ENCODE measurements around the gene ABHD16B. TPM values are rescaled to one million over a fixed set of nuclear protein-coding genes. Genes with fewer than 3 reads are reported as not detected.
A peak's percentile ranks its signal among the peaks of the same experiment; 100 is the strongest.

The ABHD16B gene
- total and polyA plus RNA-seq, 2 of the 13 experiments (the other 11 are each of a cell fraction or from before 2014, with no cell fraction given), result not detected

GRCh38 chr20:63898882-63899558, 37.7 kb downstream of the ABHD16B start:
- intact Hi-C loops (cut with micrococcal nuclease; ENCODE audit: unreplicated experiment) (no loop called here), in situ Hi-C loops (cut with HindIII; ENCODE audit: extremely low pct_ligation_motif_present, low pct_unique_long_range_greater_than_20kb) (no loop called here)
- no TSS peak for BruUV-seq (replicated peaks)
- peaks cover 76% of the 10 kb centered on the region for H3K79me2 ChIP-seq (ENCODE audit: insufficient read depth, low read length)
- H3K27ac ChIP-seq (ENCODE audit: extremely low read length, insufficient read depth, low read length), result no peak overlapping the region
- H3K9ac ChIP-seq (ENCODE audit: insufficient read depth, low read depth, low read length), result no peak overlapping the region
- DNase-seq (ENCODE audit: low spot score) (no peak), ATAC-seq (no peak), FAIRE-seq (no peak)
- H3K9me3 ChIP-seq (ENCODE audit: low read length), result no peaks in the 10 kb centered on the region
- peaks cover 42% of the 10 kb centered on the region for H4K20me1 ChIP-seq (ENCODE audit: insufficient read depth, low read length)
- H3K36me3 ChIP-seq (replicated peaks in 1 of 2; ENCODE audit: control insufficient read depth in 1 of 2, insufficient read depth in 2 of 2, low read length in 2 of 2), result peaks cover 8 to 14% of the 10 kb centered on the region in 2 experiments
- WGBS (ENCODE audit: low lambda C conversion rate), result 94% methylated on average over 10 of the region's 10 CpGs
- no peak overlapping the region for H3K4me3 ChIP-seq (replicated peaks in 1 of 3; ENCODE audit: insufficient read depth in 1 of 3, low read depth in 2 of 3, low read length in 3 of 3)
- no peaks in the 10 kb centered on the region; a peak in 1 of 5 replicates for H3K27me3 ChIP-seq (ENCODE audit: control insufficient read depth in 1 of 2, insufficient read depth in 2 of 2, low read length in 2 of 2)
- no peak overlapping the region for H3K4me2 ChIP-seq (ENCODE audit: low read depth, low read length)
- no peak overlapping the region for H2AFZ ChIP-seq (ENCODE audit: low read length)
- peaks cover 53% of the 10 kb centered on the region for H3K4me1 ChIP-seq (ENCODE audit: insufficient read depth, low read length)
- POLR2A ChIA-PET, result interaction anchor here (1.6 kb wide), 1 partner anchor 82 kb away, joined by 4 read pairs; no protein-coding TSS in a partner anchor
- CTCF ChIA-PET (ENCODE audit: low intra/inter-chr PET ratio, low total read pairs), result no interaction called here
- TF ChIP-seq RBFOX2 (IDR thresholded peaks at IDR 0.05; ENCODE audit: low read depth, low read length) (peak; percentile 14; the same call in 1 of the 2 replicates), SIN3B (IDR thresholded peaks at IDR 0.05; ENCODE audit: low read length) (no peak)

GRCh38 chr20:63900413-63900812, 39.1 kb downstream of the ABHD16B start:
- H3K9me3 ChIP-seq (ENCODE audit: low read length), result no peaks in the 10 kb centered on the region
- H3K9ac ChIP-seq (ENCODE audit: insufficient read depth, low read depth, low read length), result no peak overlapping the region
- CTCF ChIA-PET (ENCODE audit: low intra/inter-chr PET ratio, low total read pairs), result interaction anchor here (0.7 kb wide), 1 partner anchor 23 kb away, joined by 3 read pairs; no protein-coding TSS in a partner anchor
- peaks cover 41% of the 10 kb centered on the region for H4K20me1 ChIP-seq (ENCODE audit: insufficient read depth, low read length)
- ATAC-seq (no peak), DNase-seq (ENCODE audit: low spot score) (no peak), FAIRE-seq (no peak)
- in situ Hi-C loops (cut with HindIII; ENCODE audit: extremely low pct_ligation_motif_present, low pct_unique_long_range_greater_than_20kb), result no loop called here
- intact Hi-C loops (cut with micrococcal nuclease; ENCODE audit: unreplicated experiment), result no loop called here
- peaks cover 88% of the 10 kb centered on the region for H3K79me2 ChIP-seq (ENCODE audit: insufficient read depth, low read length)
- no peak overlapping the region for H2AFZ ChIP-seq (ENCODE audit: low read length)
- H3K4me2 ChIP-seq (ENCODE audit: low read depth, low read length), result no peak overlapping the region
- H3K27ac ChIP-seq (ENCODE audit: extremely low read length, insufficient read depth, low read length), result no peak overlapping the region
- BruUV-seq (replicated peaks), result no TSS peak
- TF ChIP-seq MTERF4 (CRISPR knock-in tag; IDR thresholded peaks at IDR 0.05) (no peak), ZNF121 (CRISPR knock-in tag; IDR thresholded peaks at IDR 0.05) (peak; percentile 49; the same call in 1 of the 2 replicates), U2AF2 (IDR thresholded peaks at IDR 0.05; ENCODE audit: low read depth, low read length) (no peak), USF2 (IDR thresholded peaks at IDR 0.05; ENCODE audit: low read depth, low read length) (no peak), USF2 (CRISPR knock-in tag; IDR thresholded peaks at IDR 0.05; ENCODE audit: borderline replicate concordance) (no peak), CEBPB (IDR thresholded peaks at IDR 0.05; ENCODE audit: borderline replicate concordance, low read depth, low read length) (peak; percentile 35; the same call in 1 of the 2 replicates)
- H3K4me3 ChIP-seq (replicated peaks in 1 of 3; ENCODE audit: insufficient read depth in 1 of 3, low read depth in 2 of 3, low read length in 3 of 3), result no peak overlapping the region
- H3K4me1 ChIP-seq (ENCODE audit: insufficient read depth, low read length), result peaks cover 50% of the 10 kb centered on the region
- H3K27me3 ChIP-seq (ENCODE audit: control insufficient read depth in 1 of 2, insufficient read depth in 2 of 2, low read length in 2 of 2), result no peaks in the 10 kb centered on the region; a peak in 1 of 5 replicates
- peaks cover 9 to 19% of the 10 kb centered on the region in 2 experiments for H3K36me3 ChIP-seq (replicated peaks in 1 of 2; ENCODE audit: control insufficient read depth in 1 of 2, insufficient read depth in 2 of 2, low read length in 2 of 2)
- POLR2A ChIA-PET, result interaction anchor here (1.6 kb wide), 1 partner anchor 80 kb away, joined by 4 read pairs; no protein-coding TSS in a partner anchor
- 90% methylated on average over 3 of the region's 3 CpGs for WGBS (ENCODE audit: low lambda C conversion rate)

All from HepG2 (cell line).